ENCODE measurements around the gene TNFRSF12A. TPM values are rescaled to one million over a fixed set of nuclear protein-coding genes. Genes with fewer than 3 reads are reported as not detected.

Gene TNFRSF12A
- total RNA-seq, 1 experiment from 2014 or later, result 147 TPM

DNA sequence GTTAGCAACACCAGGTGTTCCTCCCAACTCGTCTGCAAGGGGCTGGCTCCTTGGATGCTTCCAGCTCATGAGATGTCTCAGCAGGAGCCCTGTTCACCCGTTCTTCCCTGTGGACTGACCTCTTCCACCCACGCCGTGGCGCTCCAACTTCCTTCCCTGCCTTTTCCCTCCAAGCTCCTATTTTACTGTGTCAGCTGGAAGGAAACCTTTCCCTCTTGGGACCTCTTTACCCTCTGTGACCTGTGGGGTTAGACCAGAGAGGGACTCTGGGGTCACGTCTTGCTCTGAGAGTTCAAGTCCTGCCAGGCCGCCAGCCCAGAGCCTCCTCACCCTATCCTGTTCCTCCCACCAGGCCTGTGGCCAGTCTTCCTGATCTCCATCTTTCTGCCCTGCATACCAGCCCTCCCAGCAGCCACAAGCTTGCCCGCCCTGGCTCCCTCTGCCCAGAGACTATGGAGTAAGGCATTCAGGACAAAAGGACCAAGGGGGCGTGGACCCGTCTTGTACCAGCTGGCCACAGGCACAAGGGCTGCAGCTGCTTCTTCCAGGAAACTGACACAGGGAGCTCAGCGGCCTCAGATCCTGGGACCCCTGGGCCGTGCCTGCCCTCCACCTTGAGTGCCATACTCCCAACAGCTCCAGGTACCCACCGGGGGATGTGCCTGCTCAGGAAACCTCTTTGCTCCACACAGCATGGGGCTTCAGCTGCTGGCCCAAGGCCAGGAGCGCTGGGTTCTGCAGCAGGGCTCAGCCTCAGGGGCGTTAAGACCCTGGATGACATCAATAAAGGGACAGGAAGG lies 48.0 kb upstream of the TNFRSF12A start:
- Histone ChIP-seq H3K4me1 (ENCODE audit: insufficient read depth, low read length) (no peaks in the 10 kb centered on the region), H3K79me2 (ENCODE audit: insufficient read depth, low read length) (no peaks in the 10 kb centered on the region), H3T11ph (ENCODE audit: low read length) (no peak overlapping the region), H2AK5ac (ENCODE audit: insufficient read length, low read length) (no peak overlapping the region), H2AFZ (ENCODE audit: low read length) (no peak overlapping the region), H2BK120ac (ENCODE audit: low read depth, low read length, poor library complexity, severe bottlenecking) (no peak overlapping the region), H2BK12ac (ENCODE audit: insufficient read length, low read depth, low read length) (no peak overlapping the region), H3K56ac (ENCODE audit: insufficient read length, low read depth, low read length) (no peak overlapping the region), H3K9ac (ENCODE audit: extremely low read depth, insufficient read length, low read length) (no peak overlapping the region), H4K91ac (ENCODE audit: insufficient read length, low read depth, low read length) (no peak overlapping the region), H4K20me1 (ENCODE audit: control insufficient read depth, insufficient read depth, insufficient read length) (peaks cover 3% of the 10 kb centered on the region), H2BK15ac (ENCODE audit: low read depth, low read length) (no peak overlapping the region), H4K8ac (replicated peaks; ENCODE audit: insufficient read length, low read depth, low read length) (no peak overlapping the region), H2BK5ac (ENCODE audit: insufficient read length, low read length) (no peak overlapping the region), H3K23me2 (ENCODE audit: insufficient read length, low read depth, low read length, poor library complexity, severe bottlenecking) (peaks cover 6% of the 10 kb centered on the region), H3K27ac (ENCODE audit: insufficient read length, low read depth, low read length) (no peak overlapping the region), H3K23ac (ENCODE audit: insufficient read length, low read depth, low read length) (no peak overlapping the region), H3K18ac (ENCODE audit: insufficient read length, low read depth, low read length) (no peak overlapping the region), H4K5ac (ENCODE audit: insufficient read length, low read depth, low read length) (no peak overlapping the region), H3K14ac (ENCODE audit: insufficient read depth, low read length) (no peak overlapping the region), H3K9me3 (ENCODE audit: control insufficient read depth, low read depth, low read length) (no peaks in the 10 kb centered on the region), H2BK20ac (ENCODE audit: low read depth, low read length, poor library complexity, severe bottlenecking) (no peak overlapping the region), H3K4me2 (ENCODE audit: insufficient read depth, insufficient read length, low read length) (no peak overlapping the region), H3K27me3 (ENCODE audit: insufficient read depth, low read length) (no peaks in the 10 kb centered on the region), H3K4ac (ENCODE audit: low read depth, low read length) (no peak overlapping the region), H3K79me1 (ENCODE audit: insufficient read depth, low read depth, low read length, poor library complexity, severe bottlenecking) (no peaks in the 10 kb centered on the region)
- WGBS (ENCODE audit: extremely low coverage, insufficient read length, low lambda C conversion rate), result no CpG with 5 or more reads among the region's 15 CpGs
- Mint-ChIP-seq H3K4me1 (peaks cover 18 to 21% of the 10 kb centered on the region in 2 experiments), H3K9me3 (no peaks in the 10 kb centered on the region), H3K27me3 (ENCODE audit: low read depth) (peaks cover 12% of the 10 kb centered on the region), H3K4me3 (peak overlapping the region in 1 of 2 experiments; percentile 21; a peak in 2 of 5 replicates), H3K27ac (peak overlapping the region in 2 of 3 experiments; percentile 62 to 73; a peak in 3 of 7 replicates), H3K36me3 (ENCODE audit: insufficient read depth in 1 of 3, low read depth in 3 of 3) (peaks cover 6 to 41% (median 32%) of the 10 kb centered on the region in 3 experiments; a peak in 6 of 7 replicates)
- DNase-seq, result no peak
- TF ChIP-seq, protein P1, sequence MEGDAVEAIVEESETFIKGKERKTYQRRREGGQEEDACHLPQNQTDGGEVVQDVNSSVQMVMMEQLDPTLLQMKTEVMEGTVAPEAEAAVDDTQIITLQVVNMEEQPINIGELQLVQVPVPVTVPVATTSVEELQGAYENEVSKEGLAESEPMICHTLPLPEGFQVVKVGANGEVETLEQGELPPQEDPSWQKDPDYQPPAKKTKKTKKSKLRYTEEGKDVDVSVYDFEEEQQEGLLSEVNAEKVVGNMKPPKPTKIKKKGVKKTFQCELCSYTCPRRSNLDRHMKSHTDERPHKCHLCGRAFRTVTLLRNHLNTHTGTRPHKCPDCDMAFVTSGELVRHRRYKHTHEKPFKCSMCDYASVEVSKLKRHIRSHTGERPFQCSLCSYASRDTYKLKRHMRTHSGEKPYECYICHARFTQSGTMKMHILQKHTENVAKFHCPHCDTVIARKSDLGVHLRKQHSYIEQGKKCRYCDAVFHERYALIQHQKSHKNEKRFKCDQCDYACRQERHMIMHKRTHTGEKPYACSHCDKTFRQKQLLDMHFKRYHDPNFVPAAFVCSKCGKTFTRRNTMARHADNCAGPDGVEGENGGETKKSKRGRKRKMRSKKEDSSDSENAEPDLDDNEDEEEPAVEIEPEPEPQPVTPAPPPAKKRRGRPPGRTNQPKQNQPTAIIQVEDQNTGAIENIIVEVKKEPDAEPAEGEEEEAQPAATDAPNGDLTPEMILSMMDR (conservative IDR thresholded peaks at IDR 0.05), result no peak

Data from H9 (cell line).